ENCODE results near the gene PLA2G15. TPM values are rescaled to one million over a fixed set of nuclear protein-coding genes. Genes with fewer than 3 reads are reported as not detected.
A peak's percentile ranks its signal among the peaks of the same experiment; 100 is the strongest.

Gene PLA2G15
- total and polyA plus RNA-seq, 2 of the 13 experiments (the other 11 are each of a cell fraction or from before 2014, with no cell fraction given), result 14.4 to 23.7 TPM

- TF ChIP-seq RBAK (CRISPR knock-in tag; IDR thresholded peaks at IDR 0.05) (no peak), KDM2A (CRISPR knock-in tag; IDR thresholded peaks at IDR 0.05; ENCODE audit: borderline replicate concordance, low read depth) (peak; percentile 56; the same call in 1 of the 2 replicates), ZBTB10 (CRISPR knock-in tag; IDR thresholded peaks at IDR 0.05; ENCODE audit: borderline replicate concordance) (peak; percentile 91; the same call in 1 of the 2 replicates), TRAFD1 (CRISPR knock-in tag; IDR thresholded peaks at IDR 0.05; ENCODE audit: borderline replicate concordance) (0 out of 2 replicates have a peak, but pooled peaks have one; percentile 41), ZNF260 (CRISPR knock-in tag; IDR thresholded peaks at IDR 0.05; ENCODE audit: borderline replicate concordance, low read depth) (no peak; the same call in 1 of the 2 replicates), STAT6 (CRISPR knock-in tag; IDR thresholded peaks at IDR 0.05; ENCODE audit: borderline replicate concordance) (peak; percentile 97), ZBTB1 (CRISPR knock-in tag; IDR thresholded peaks at IDR 0.05; ENCODE audit: borderline replicate concordance) (no peak), ZNF280D (CRISPR knock-in tag; IDR thresholded peaks at IDR 0.05) (no peak), ARNTL (CRISPR knock-in tag; IDR thresholded peaks at IDR 0.05) (peak; percentile 92), SMAD1 (CRISPR knock-in tag; IDR thresholded peaks at IDR 0.05; ENCODE audit: borderline replicate concordance, low read depth) (no peak), ZNF232 (CRISPR knock-in tag; IDR thresholded peaks at IDR 0.05; ENCODE audit: borderline replicate concordance) (no peak; the same call in 1 of the 2 replicates), ZNF230 (CRISPR knock-in tag; IDR thresholded peaks at IDR 0.05) (peak; percentile 12; the same call in 1 of the 2 replicates), ZNF607 (CRISPR knock-in tag; IDR thresholded peaks at IDR 0.05; ENCODE audit: borderline replicate concordance) (0 out of 2 replicates have a peak, but pooled peaks have one; percentile 59), REL (CRISPR knock-in tag; conservative IDR thresholded peaks at IDR 0.05) (0 out of 2 replicates have a peak, but pooled peaks have one; percentile 6)
These were observed 20.1 kb downstream of the PLA2G15 start (continued) for GRCh38 chr16:68265078-68265920.

Data from HepG2 (cell line).